HEK293T (cell line): Measurements from ENCODE around the gene SLC9A7.

Experiments used
- CTCF ChIA-PET: fragments of 350-600 bp; formaldehyde crosslinking; extraction: SDS; loops from one replicate; lab custom pipeline; 2021; ENCODE audit warnings: antibody characterized with exemption, inconsistent platforms; lab: Yijun Ruan, JAX
- POLR2A ChIA-PET: fragments of 350-600 bp; formaldehyde crosslinking; extraction: SDS; loops from one replicate; lab custom pipeline; 2020; ENCODE audit warnings: antibody characterized with exemption, inconsistent platforms; lab: Yijun Ruan, JAX
- DNase-seq: peaks from one replicate; pipeline ENCODE4 v3.0.0; 2012; ENCODE audit warnings: mixed read lengths; ENCODE audit errors: extremely low spot score
- ARNT ChIP-seq: fragments of 450-650 bp; IDR thresholded peaks from 2 replicates; pipeline ENCODE4 v1.6.1; 2017; ENCODE audit warnings: mild to moderate bottlenecking
- BHLHE40 ChIP-seq: fragments of 450-650 bp; IDR thresholded peaks from 2 replicates; pipeline ENCODE4 v1.6.1; 2016; ENCODE audit warnings: mild to moderate bottlenecking, moderate library complexity, borderline replicate concordance
- CTBP1 ChIP-seq: fragments of 450-650 bp; IDR thresholded peaks from 2 replicates; pipeline ENCODE4 v1.6.1; 2016; ENCODE audit warnings: borderline replicate concordance
- ELF4 ChIP-seq: fragments of 450-650 bp; IDR thresholded peaks from 2 replicates; pipeline ENCODE4 v1.6.1; 2017; ENCODE audit warnings: antibody characterized with exemption
- FOXA1 ChIP-seq: fragments of 450-650 bp; IDR thresholded peaks from 2 replicates; pipeline ENCODE4 v1.6.1; 2016; ENCODE audit warnings: mild to moderate bottlenecking
- FOXK2 ChIP-seq: fragments of 450-650 bp; IDR thresholded peaks from 2 replicates; pipeline ENCODE4 v1.6.1; 2016; ENCODE audit warnings: mild to moderate bottlenecking
- FOXM1 ChIP-seq: fragments of 450-650 bp; IDR thresholded peaks from 2 replicates; pipeline ENCODE4 v1.6.1; 2017; ENCODE audit warnings: mild to moderate bottlenecking, borderline replicate concordance
- HDGF ChIP-seq: fragments of 450-650 bp; IDR thresholded peaks from 2 replicates; pipeline ENCODE4 v1.6.1; 2017; ENCODE audit warnings: antibody characterized with exemption, borderline replicate concordance
- L3MBTL2 ChIP-seq: fragments of 450-650 bp; conservative IDR thresholded peaks from 2 replicates; pipeline ENCODE4 v1.6.1; 2016; ENCODE audit warnings: mild to moderate bottlenecking
- LEF1 ChIP-seq: fragments of 450-650 bp; IDR thresholded peaks from 2 replicates; pipeline ENCODE4 v1.6.1; 2017; ENCODE audit warnings: mild to moderate bottlenecking, borderline replicate concordance
- NFRKB ChIP-seq: fragments of 450-650 bp; IDR thresholded peaks from 2 replicates; pipeline ENCODE4 v1.6.1; 2016; ENCODE audit warnings: mild to moderate bottlenecking, moderate library complexity
- SP1 ChIP-seq: fragments of 450-650 bp; IDR thresholded peaks from 2 replicates; pipeline ENCODE4 v1.6.1; 2017
- SUZ12 ChIP-seq: fragments of 450-650 bp; IDR thresholded peaks from 2 replicates; pipeline ENCODE4 v1.6.1; 2016; ENCODE audit warnings: mild to moderate bottlenecking
- TARDBP ChIP-seq: fragments of 450-650 bp; IDR thresholded peaks from 2 replicates; pipeline ENCODE4 v1.6.1; 2016
- ZNF384 ChIP-seq: fragments of 450-650 bp; IDR thresholded peaks from 2 replicates; pipeline ENCODE4 v1.6.1; 2016
- TF ChIP-seq, protein P1 (sequence below): fragments of 450-650 bp; IDR thresholded peaks from 2 replicates; pipeline ENCODE4 v1.6.1; 2016

Gene SLC9A7

GRCh38 chrX:46642145-46642544, 116.8 kb downstream of the SLC9A7 start:
- peak; percentile 35 for DNase-seq
- CTCF ChIA-PET: no interaction called here
- TF ChIP-seq TARDBP (no peak), ELF4 (no peak), HDGF (no peak)

GRCh38 chrX:46637938-46638337, 121.0 kb downstream of the SLC9A7 start:
- POLR2A ChIA-PET: no interaction called here
- no peak for TF ChIP-seq ELF4
- no peak for DNase-seq
- CTCF ChIA-PET: no interaction called here

More at GRCh38 chrX:46642145-46642544, 116.8 kb downstream of the SLC9A7 start:
- POLR2A ChIA-PET: no interaction called here

DNA sequence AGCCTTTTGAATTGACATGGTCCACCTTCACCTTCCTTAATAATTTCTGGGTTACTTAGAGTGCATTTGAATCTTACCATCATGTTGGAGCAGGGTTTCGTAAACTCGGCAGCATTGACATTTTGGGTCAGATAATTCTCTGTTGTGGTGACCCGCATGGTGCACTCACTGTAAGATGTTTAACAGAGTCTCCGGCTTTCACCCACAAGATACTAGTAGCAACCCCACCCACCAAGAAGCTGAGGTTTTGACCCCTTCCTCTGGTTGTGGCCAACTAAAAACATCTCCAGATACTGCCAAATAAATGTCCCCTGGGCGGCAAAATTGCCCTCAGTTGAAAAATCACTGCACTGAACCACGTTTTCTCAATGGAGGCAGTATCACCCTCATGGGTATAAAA, 122.7 kb downstream of the SLC9A7 start:
- TF ChIP-seq FOXM1: no peak
- TF ChIP-seq, protein P1, sequence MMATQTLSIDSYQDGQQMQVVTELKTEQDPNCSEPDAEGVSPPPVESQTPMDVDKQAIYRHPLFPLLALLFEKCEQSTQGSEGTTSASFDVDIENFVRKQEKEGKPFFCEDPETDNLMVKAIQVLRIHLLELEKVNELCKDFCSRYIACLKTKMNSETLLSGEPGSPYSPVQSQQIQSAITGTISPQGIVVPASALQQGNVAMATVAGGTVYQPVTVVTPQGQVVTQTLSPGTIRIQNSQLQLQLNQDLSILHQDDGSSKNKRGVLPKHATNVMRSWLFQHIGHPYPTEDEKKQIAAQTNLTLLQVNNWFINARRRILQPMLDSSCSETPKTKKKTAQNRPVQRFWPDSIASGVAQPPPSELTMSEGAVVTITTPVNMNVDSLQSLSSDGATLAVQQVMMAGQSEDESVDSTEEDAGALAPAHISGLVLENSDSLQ: no peak
- TF ChIP-seq L3MBTL2: no peak
- TF ChIP-seq HDGF: no peak
- no peak for TF ChIP-seq TARDBP
- TF ChIP-seq NFRKB: no peak
- no peak for TF ChIP-seq ARNT
- ChIA-PET POLR2A (no interaction called here), CTCF (no interaction called here)
- no peak for DNase-seq

DNA sequence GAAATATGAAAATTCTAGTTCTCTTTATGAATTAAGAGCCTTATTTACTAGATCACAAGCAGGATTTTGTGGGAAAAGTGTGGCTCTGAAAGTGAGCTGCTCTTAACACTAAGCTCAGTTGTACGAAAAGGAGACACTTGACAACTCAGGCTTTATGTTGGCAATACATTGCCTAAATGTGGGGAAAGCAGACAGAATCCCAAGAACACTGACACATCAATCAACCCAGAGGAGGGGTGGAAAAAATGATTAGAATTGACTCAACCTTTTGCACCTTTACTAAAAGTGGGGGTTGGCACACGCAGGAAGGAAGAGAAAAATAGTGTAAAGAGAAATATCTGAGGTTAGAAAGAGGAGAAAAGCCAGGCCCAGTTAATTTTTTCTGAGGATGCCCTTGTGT, 123.7 kb downstream of the SLC9A7 start:
- ChIA-PET CTCF (no interaction called here), POLR2A (no interaction called here)
- DNase-seq: no peak
- TF ChIP-seq LEF1 (no peak), ZNF384 (no peak)

DNA sequence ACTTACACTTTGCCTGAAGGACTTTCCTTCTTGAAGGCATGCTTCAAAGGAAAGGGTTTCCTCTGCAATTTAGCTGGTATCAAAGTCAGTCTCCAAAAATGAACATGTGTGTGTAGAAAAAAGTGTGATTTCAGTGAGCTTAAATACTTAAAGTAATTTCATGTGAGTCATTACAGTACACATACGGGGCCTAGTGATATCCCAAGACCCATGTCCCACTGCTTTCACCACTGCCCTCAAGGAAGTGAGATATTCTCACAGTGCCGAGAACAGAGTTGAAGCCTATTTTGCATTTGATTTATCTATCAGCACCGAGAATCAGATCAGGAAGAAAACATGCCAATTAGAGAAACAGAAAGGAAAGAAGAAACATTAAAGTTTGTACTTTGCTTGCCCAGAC, 124.3 kb downstream of the SLC9A7 start:
- DNase-seq: no peak

DNA sequence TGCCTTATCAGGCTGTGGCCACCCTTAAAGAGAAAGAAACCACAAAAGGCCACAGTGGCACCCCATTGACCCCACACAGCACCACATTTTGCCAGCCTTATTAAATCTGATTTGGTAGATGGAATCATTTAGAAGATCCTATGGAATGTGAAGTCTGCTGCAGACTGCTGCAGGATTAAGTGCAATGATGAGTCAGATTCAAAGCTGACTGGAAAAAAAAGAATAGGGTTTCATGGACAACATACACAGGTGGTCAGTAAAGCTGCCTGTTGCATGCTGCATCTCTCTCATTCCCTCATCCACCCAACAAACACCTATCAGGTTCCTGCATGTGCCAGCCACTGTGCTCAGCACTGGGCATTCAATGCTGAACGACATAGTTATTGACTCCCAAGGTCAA, 128.8 kb downstream of the SLC9A7 start:
- TF ChIP-seq ELF4 (no peak), FOXA1 (no peak), ZNF384 (no peak), FOXK2 (no peak), ARNT (no peak), FOXM1 (no peak), HDGF (no peak), LEF1 (no peak), SUZ12 (no peak), NFRKB (no peak), L3MBTL2 (no peak), CTBP1 (no peak), SP1 (no peak), TARDBP (no peak), BHLHE40 (no peak)
- TF ChIP-seq, protein P1: no peak
- no peak for DNase-seq
- CTCF ChIA-PET: no interaction called here
- POLR2A ChIA-PET: no interaction called here

More for the DNA sequence above, 124.3 kb downstream of the SLC9A7 start:
- POLR2A ChIA-PET: no interaction called here
- CTCF ChIA-PET: no interaction called here
- TF ChIP-seq, protein P1: no peak
- TF ChIP-seq SP1 (no peak), L3MBTL2 (no peak)

- CTCF ChIA-PET: no interaction called here
- DNase-seq: no peak
- TF ChIP-seq BHLHE40: no peak
- TF ChIP-seq SP1: no peak
- TF ChIP-seq TARDBP: no peak
- TF ChIP-seq CTBP1: no peak
- no peak for TF ChIP-seq FOXM1
- TF ChIP-seq ARNT: no peak
- no peak for TF ChIP-seq FOXK2
- no peak for TF ChIP-seq LEF1
- TF ChIP-seq NFRKB: no peak
- TF ChIP-seq HDGF: no peak
- no peak for TF ChIP-seq FOXA1
- TF ChIP-seq L3MBTL2: no peak
- no peak for TF ChIP-seq SUZ12
- no peak for TF ChIP-seq ELF4
- TF ChIP-seq, protein P1: no peak
- POLR2A ChIA-PET: no interaction called here
Measured at GRCh38 chrX:46628460-46629371, 130.2 kb downstream of the SLC9A7 start.
